HEK293 (cell line): ENCODE data around the gene SUMO3.

ENCODE experiments used
- CTCF ChIA-PET: fragments of 350-600 bp; formaldehyde crosslinking; extraction: SDS; loops from one replicate; lab custom pipeline; 2021; ENCODE audit warnings: antibody characterized with exemption; lab: Yijun Ruan, JAX
- POLR2A ChIA-PET: fragments of 300-600 bp; formaldehyde crosslinking; extraction: SDS; loops from one replicate; lab custom pipeline; 2020; ENCODE audit warnings: antibody characterized with exemption, inconsistent platforms; lab: Yijun Ruan, JAX
- H3K27ac ChIP-seq: fragments of 200-500 bp; sonication (Bioruptor generic); 2 replicates; pipeline ENCODE4 v1.5.1; 2014; ENCODE audit warnings: low read depth, low read length, control low read depth, inconsistent platforms; ENCODE audit errors: extremely low read depth
- H3K36me3 ChIP-seq, 2 experiments: fragments of 200-500 bp in 1 of 2; sonication (Bioruptor generic) in 1 of 2; 1 replicate in 1 of 2; 2 replicates in 1 of 2; pipeline ENCODE4 v1.5.1; 2014 to 2017; ENCODE audit warnings: inconsistent platforms in 2 of 2, low read length in 2 of 2; ENCODE audit not compliant: control insufficient read depth in 2 of 2, insufficient read depth in 1 of 2
- H3K4me1 ChIP-seq: fragments of 200-500 bp; sonication (Bioruptor generic); 2 replicates; pipeline ENCODE4 v1.5.1; 2014; ENCODE audit warnings: mild to moderate bottlenecking, low read length, inconsistent platforms; ENCODE audit not compliant: control insufficient read depth, insufficient read depth
- H3K4me3 ChIP-seq: 2 replicates; pipeline ENCODE4 v1.5.1; 2011; ENCODE audit warnings: low read depth, mild to moderate bottlenecking, control low read depth, low read length, moderate library complexity
- H3K9me3 ChIP-seq: fragments of 200-500 bp; sonication (Bioruptor generic); 2 replicates; pipeline ENCODE4 v1.5.1; 2014; ENCODE audit warnings: low read depth, low read length, inconsistent platforms; ENCODE audit not compliant: control insufficient read depth, insufficient read depth
- HOXA7 ChIP-seq: sonication (generic); formaldehyde crosslinking; IDR thresholded peaks from 2 replicates; pipeline ENCODE4 v1.8.1; 2022; ENCODE audit warnings: missing genetic modification reagents, borderline replicate concordance
- KLF9 ChIP-seq: fragments of 450-650 bp; formaldehyde crosslinking; IDR thresholded peaks from 2 replicates; pipeline ENCODE4 v1.5.1; 2016; ENCODE audit warnings: missing biosample characterization, missing genetic modification characterization, low read depth
- OVOL3 ChIP-seq: fragments of 450-650 bp; formaldehyde crosslinking; IDR thresholded peaks from 2 replicates; pipeline ENCODE4 v1.5.1; 2016; ENCODE audit warnings: missing biosample characterization, missing genetic modification characterization
- ZBTB21 ChIP-seq: fragments of 450-650 bp; formaldehyde crosslinking; IDR thresholded peaks from 2 replicates; pipeline ENCODE4 v1.5.1; 2017; ENCODE audit warnings: missing biosample characterization, missing genetic modification characterization
- ZNF112 ChIP-seq: fragments of 450-650 bp; formaldehyde crosslinking; IDR thresholded peaks from 2 replicates; pipeline ENCODE4 v1.5.0; 2017; ENCODE audit warnings: missing biosample characterization, missing genetic modification characterization
- ZNF146 ChIP-seq: fragments of 450-650 bp; formaldehyde crosslinking; IDR thresholded peaks from 2 replicates; pipeline ENCODE4 v1.5.1; 2016; ENCODE audit warnings: missing biosample characterization, missing genetic modification characterization
- ZNF169 ChIP-seq: fragments of 450-650 bp; formaldehyde crosslinking; IDR thresholded peaks from 2 replicates; pipeline ENCODE4 v1.5.1; 2016; ENCODE audit warnings: missing biosample characterization, missing genetic modification characterization
- ZNF175 ChIP-seq: fragments of 450-650 bp; formaldehyde crosslinking; IDR thresholded peaks from 2 replicates; pipeline ENCODE4 v1.5.1; 2016; ENCODE audit warnings: missing biosample characterization, missing genetic modification characterization
- ZNF202 ChIP-seq: fragments of 450-650 bp; formaldehyde crosslinking; IDR thresholded peaks from 2 replicates; pipeline ENCODE4 v1.5.1; 2016; ENCODE audit warnings: missing biosample characterization, missing genetic modification characterization, borderline replicate concordance
- ZNF292 ChIP-seq: fragments of 450-650 bp; formaldehyde crosslinking; IDR thresholded peaks from 2 replicates; pipeline ENCODE4 v1.5.1; 2016; ENCODE audit warnings: low read depth, missing biosample characterization, missing genetic modification characterization, borderline replicate concordance
- ZNF302 ChIP-seq: fragments of 450-650 bp; formaldehyde crosslinking; IDR thresholded peaks from 2 replicates; pipeline ENCODE4 v1.5.1; 2016; ENCODE audit warnings: missing biosample characterization, missing genetic modification characterization, low read depth
- ZNF677 ChIP-seq: fragments of 450-650 bp; IDR thresholded peaks from 2 replicates; pipeline ENCODE4 v1.5.0; 2018; ENCODE audit warnings: missing biosample characterization, mild to moderate bottlenecking, missing genetic modification characterization, moderate library complexity
- ZNF747 ChIP-seq: fragments of 450-650 bp; formaldehyde crosslinking; IDR thresholded peaks from 2 replicates; pipeline ENCODE4 v1.5.1; 2016; ENCODE audit warnings: missing biosample characterization, missing genetic modification characterization
- ZNF768 ChIP-seq: fragments of 450-650 bp; formaldehyde crosslinking; IDR thresholded peaks from 2 replicates; pipeline ENCODE4 v1.5.1; 2018; ENCODE audit warnings: missing biosample characterization, mild to moderate bottlenecking, missing genetic modification characterization
- ZNF791 ChIP-seq: fragments of 450-650 bp; formaldehyde crosslinking; IDR thresholded peaks from 2 replicates; pipeline ENCODE4 v1.5.1; 2016; ENCODE audit warnings: missing biosample characterization, missing genetic modification characterization
- TF ChIP-seq, protein P1 (sequence below): fragments of 450-650 bp; formaldehyde crosslinking; optimal IDR thresholded peaks from 2 replicates; pipeline ENCODE3; 2016; ENCODE audit warnings: missing biosample characterization, mild to moderate bottlenecking, missing genetic modification characterization
- TF ChIP-seq, protein P2 (sequence below): fragments of 450-650 bp; formaldehyde crosslinking; IDR thresholded peaks from 2 replicates; pipeline ENCODE4 v1.5.1; 2017; ENCODE audit warnings: missing biosample characterization, missing genetic modification characterization
- TF ChIP-seq, protein P3 (sequence below): fragments of 450-650 bp; formaldehyde crosslinking; IDR thresholded peaks from 2 replicates; pipeline ENCODE4 v1.5.1; 2017; ENCODE audit warnings: missing biosample characterization, mild to moderate bottlenecking, missing genetic modification characterization, moderate library complexity
- TF ChIP-seq, protein P4 (sequence below): fragments of 450-650 bp; formaldehyde crosslinking; IDR thresholded peaks from 2 replicates; pipeline ENCODE4 v1.5.1; 2016; ENCODE audit warnings: missing biosample characterization, missing genetic modification characterization
- TF ChIP-seq, protein P5 (sequence below): fragments of 450-650 bp; IDR thresholded peaks from 2 replicates; pipeline ENCODE4 v1.5.1; 2018; ENCODE audit warnings: missing biosample characterization, missing genetic modification characterization

Gene SUMO3

DNA sequence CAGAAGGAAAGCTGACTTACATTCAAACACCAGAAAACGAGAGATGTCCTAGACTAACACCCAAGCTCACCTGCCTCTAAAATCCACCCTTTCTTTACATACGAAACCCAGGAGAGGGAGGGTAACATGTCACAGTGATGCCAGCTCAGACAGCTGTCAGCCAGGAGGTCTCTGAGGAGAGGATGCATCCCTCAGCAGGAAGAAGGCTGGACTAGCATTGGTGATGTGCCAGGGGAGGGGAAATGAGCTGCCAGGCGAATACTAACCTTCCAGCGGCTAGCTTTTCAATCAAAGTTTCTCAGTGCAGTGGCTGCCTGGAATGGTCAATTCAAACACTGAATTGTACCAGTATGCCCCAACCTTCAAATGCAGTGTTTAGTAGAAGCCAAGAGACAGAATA lies 12.6 kb downstream of the SUMO3 start:
- H3K27ac ChIP-seq = no peak overlapping the region
- peaks cover 4 to 63% of the 10 kb centered on the region in 2 experiments; a peak in 1 of 3 replicates for H3K36me3 ChIP-seq
- ChIA-PET POLR2A (interaction anchor here (0.5 to 2.3 kb wide), 3 partner anchors 10 to 168 kb away, joined by 3 to 13 read pairs (median 7); partner anchors contain the start of gene SUMO3), CTCF (interaction anchor here (1.5 kb wide), 1 partner anchor 12 kb away, joined by 8 read pairs; no protein-coding TSS in a partner anchor)
- no peaks in the 10 kb centered on the region for H3K9me3 ChIP-seq
- TF ChIP-seq ZNF747 (no peak), ZNF146 (tag by site-specific recombination) (no peak), KLF9 (tag by site-specific recombination) (no peak), ZNF169 (tag by site-specific recombination) (no peak), ZNF202 (tag by site-specific recombination) (no peak), ZNF768 (tag by site-specific recombination) (no peak), HOXA7 (CRISPR knock-in tag) (no peak), ZNF677 (no peak), ZNF292 (tag by site-specific recombination) (no peak), ZNF175 (tag by site-specific recombination) (no peak), ZNF791 (tag by site-specific recombination) (no peak), ZNF112 (no peak), ZBTB21 (tag by site-specific recombination) (no peak), ZNF302 (no peak), OVOL3 (tag by site-specific recombination) (no peak)
- TF ChIP-seq, protein P1, sequence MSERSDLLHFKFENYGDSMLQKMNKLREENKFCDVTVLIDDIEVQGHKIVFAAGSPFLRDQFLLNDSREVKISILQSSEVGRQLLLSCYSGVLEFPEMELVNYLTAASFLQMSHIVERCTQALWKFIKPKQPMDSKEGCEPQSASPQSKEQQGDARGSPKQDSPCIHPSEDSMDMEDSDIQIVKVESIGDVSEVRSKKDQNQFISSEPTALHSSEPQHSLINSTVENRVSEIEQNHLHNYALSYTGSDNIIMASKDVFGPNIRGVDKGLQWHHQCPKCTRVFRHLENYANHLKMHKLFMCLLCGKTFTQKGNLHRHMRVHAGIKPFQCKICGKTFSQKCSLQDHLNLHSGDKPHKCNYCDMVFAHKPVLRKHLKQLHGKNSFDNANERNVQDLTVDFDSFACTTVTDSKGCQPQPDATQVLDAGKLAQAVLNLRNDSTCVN (tag by site-specific recombination) = no peak
- TF ChIP-seq, protein P2, sequence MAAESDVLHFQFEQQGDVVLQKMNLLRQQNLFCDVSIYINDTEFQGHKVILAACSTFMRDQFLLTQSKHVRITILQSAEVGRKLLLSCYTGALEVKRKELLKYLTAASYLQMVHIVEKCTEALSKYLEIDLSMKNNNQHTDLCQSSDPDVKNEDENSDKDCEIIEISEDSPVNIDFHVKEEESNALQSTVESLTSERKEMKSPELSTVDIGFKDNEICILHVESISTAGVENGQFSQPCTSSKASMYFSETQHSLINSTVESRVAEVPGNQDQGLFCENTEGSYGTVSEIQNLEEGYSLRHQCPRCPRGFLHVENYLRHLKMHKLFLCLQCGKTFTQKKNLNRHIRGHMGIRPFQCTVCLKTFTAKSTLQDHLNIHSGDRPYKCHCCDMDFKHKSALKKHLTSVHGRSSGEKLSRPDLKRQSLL (tag by site-specific recombination) = no peak
- TF ChIP-seq, protein P3, sequence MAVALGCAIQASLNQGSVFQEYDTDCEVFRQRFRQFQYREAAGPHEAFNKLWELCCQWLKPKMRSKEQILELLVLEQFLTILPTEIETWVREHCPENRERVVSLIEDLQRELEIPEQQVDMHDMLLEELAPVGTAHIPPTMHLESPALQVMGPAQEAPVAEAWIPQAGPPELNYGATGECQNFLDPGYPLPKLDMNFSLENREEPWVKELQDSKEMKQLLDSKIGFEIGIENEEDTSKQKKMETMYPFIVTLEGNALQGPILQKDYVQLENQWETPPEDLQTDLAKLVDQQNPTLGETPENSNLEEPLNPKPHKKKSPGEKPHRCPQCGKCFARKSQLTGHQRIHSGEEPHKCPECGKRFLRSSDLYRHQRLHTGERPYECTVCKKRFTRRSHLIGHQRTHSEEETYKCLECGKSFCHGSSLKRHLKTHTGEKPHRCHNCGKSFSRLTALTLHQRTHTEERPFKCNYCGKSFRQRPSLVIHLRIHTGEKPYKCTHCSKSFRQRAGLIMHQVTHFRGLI = no peak
- TF ChIP-seq, protein P4, sequence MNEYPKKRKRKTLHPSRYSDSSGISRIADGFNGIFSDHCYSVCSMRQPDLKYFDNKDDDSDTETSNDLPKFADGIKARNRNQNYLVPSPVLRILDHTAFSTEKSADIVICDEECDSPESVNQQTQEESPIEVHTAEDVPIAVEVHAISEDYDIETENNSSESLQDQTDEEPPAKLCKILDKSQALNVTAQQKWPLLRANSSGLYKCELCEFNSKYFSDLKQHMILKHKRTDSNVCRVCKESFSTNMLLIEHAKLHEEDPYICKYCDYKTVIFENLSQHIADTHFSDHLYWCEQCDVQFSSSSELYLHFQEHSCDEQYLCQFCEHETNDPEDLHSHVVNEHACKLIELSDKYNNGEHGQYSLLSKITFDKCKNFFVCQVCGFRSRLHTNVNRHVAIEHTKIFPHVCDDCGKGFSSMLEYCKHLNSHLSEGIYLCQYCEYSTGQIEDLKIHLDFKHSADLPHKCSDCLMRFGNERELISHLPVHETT (tag by site-specific recombination) = no peak
- TF ChIP-seq, protein P5, sequence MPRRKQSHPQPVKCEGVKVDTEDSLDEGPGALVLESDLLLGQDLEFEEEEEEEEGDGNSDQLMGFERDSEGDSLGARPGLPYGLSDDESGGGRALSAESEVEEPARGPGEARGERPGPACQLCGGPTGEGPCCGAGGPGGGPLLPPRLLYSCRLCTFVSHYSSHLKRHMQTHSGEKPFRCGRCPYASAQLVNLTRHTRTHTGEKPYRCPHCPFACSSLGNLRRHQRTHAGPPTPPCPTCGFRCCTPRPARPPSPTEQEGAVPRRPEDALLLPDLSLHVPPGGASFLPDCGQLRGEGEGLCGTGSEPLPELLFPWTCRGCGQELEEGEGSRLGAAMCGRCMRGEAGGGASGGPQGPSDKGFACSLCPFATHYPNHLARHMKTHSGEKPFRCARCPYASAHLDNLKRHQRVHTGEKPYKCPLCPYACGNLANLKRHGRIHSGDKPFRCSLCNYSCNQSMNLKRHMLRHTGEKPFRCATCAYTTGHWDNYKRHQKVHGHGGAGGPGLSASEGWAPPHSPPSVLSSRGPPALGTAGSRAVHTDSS (tag by site-specific recombination) = no peak
- no peak overlapping the region for H3K4me3 ChIP-seq
- peaks cover 4% of the 10 kb centered on the region; the same call in 1 of the 2 replicates for H3K4me1 ChIP-seq
